K562 (cell line): ENCODE measurements around the gene FOS. TPM values are rescaled to one million over a fixed set of nuclear protein-coding genes. Genes with fewer than 3 reads are reported as not detected.

Source experiments
- ATAC-seq: fragments of 200-7000 bp; cut with Tn5 transposase; 3 replicates; pipeline ENCODE4 v1.9.1; 2020; ENCODE audit warnings: moderate library complexity
- BruUV-seq: library from RNA; stranded (reverse); fragments of 400-500 nt; replicated peaks from 2 replicates; lab custom pipeline; 2021; lab: Mats Ljungman, UMichigan
- CTCF ChIA-PET: fragments of 300-600 bp; formaldehyde crosslinking; extraction: SDS; loops from one replicate; lab custom pipeline; 2021; ENCODE audit warnings: low intra/inter-chr PET ratio; lab: Yijun Ruan, JAX
- POLR2A ChIA-PET: fragments of 300-600, 350-650 bp; sonication (Branson Sonifier 250); formaldehyde crosslinking; extraction: SDS; loops from one replicate; lab custom pipeline; 2021; ENCODE audit warnings: antibody characterized with exemption, inconsistent platforms; lab: Yijun Ruan, JAX
- DNase-seq, 4 experiments: peaks; one replicate each; pipeline versions ENCODE4 v3.0.0 to v3.0.0-alpha.2; 2011 to 2018; ENCODE audit warnings: low spot score in 3 of 4, mixed read lengths in 3 of 4; ENCODE audit errors: extremely low read depth in 1 of 4
- FAIRE-seq: peaks from 2 replicates; lab custom pipeline; 2011; peaks lifted over from hg19 to GRCh38; lab: Jason Lieb, UNC
- H2AFZ ChIP-seq: 2 replicates; pipeline ENCODE4 v1.6.0; 2011; ENCODE audit warnings: low read depth, low read length, control low read depth, inconsistent platforms
- H3K27ac ChIP-seq: fragments of 200-600 bp; 3 replicates; pipeline ENCODE4 v1.8.0; 2011; ENCODE audit warnings: low read depth, mild to moderate bottlenecking, control low read depth, inconsistent platforms, low read length, moderate library complexity, mixed read lengths; ENCODE audit errors: extremely low read depth
- H3K27me3 ChIP-seq, 2 experiments: fragments of 300-600 bp in 1 of 2; 2 replicates in 1 of 2; 3 replicates in 1 of 2; pipeline versions ENCODE4 v1.6.0 to v1.8.0; 2011; ENCODE audit warnings: inconsistent platforms in 2 of 2, low read length in 2 of 2, mild to moderate bottlenecking in 1 of 2, mixed read lengths in 1 of 2, moderate library complexity in 1 of 2; ENCODE audit not compliant: control insufficient read depth in 2 of 2, insufficient read depth in 2 of 2
- H3K36me3 ChIP-seq: fragments of 300-600 bp; 3 replicates; pipeline ENCODE4 v1.8.0; 2011; ENCODE audit warnings: mild to moderate bottlenecking, low read length, inconsistent platforms; ENCODE audit not compliant: control insufficient read depth, insufficient read depth
- H3K4me1 ChIP-seq, 2 experiments: fragments of 200-600 bp in 1 of 2; replicated peaks in 1 of 2; 2 replicates in 1 of 2; 3 replicates in 1 of 2; pipeline versions ENCODE4 v1.5.1 to v1.8.0; 2011; ENCODE audit warnings: inconsistent platforms in 2 of 2, low read length in 2 of 2, mild to moderate bottlenecking in 1 of 2, mixed read lengths in 1 of 2, moderate library complexity in 1 of 2; ENCODE audit not compliant: control insufficient read depth in 2 of 2, insufficient read depth in 2 of 2
- H3K4me2 ChIP-seq: 2 replicates; pipeline ENCODE4 v1.6.1; 2011; ENCODE audit warnings: low read length, control low read depth, inconsistent platforms, mixed read lengths; ENCODE audit not compliant: insufficient read depth
- H3K4me3 ChIP-seq: fragments of 200-600 bp; sonication (generic), shearing (Covaris generic); 2 replicates; pipeline ENCODE4 v1.5.1; 2016; ENCODE audit warnings: control low read depth, inconsistent platforms
- H3K79me2 ChIP-seq: fragments of 200-600 bp; 3 replicates; pipeline ENCODE4 v1.8.0; 2011; ENCODE audit warnings: low read length, inconsistent platforms; ENCODE audit not compliant: control insufficient read depth, insufficient read depth
- H3K9ac ChIP-seq, 2 experiments: 2 replicates each; pipeline versions ENCODE4 v1.6.0 to v1.6.1; 2011; ENCODE audit warnings: low read depth in 2 of 2, low read length in 2 of 2, control low read depth in 1 of 2, inconsistent platforms in 1 of 2, mild to moderate bottlenecking in 1 of 2, mixed read lengths in 1 of 2; ENCODE audit not compliant: insufficient read depth in 1 of 2
- H3K9me1 ChIP-seq: one replicate; pipeline ENCODE4 v1.6.0; 2011; ENCODE audit warnings: inconsistent platforms, mild to moderate bottlenecking, low read length, moderate library complexity; ENCODE audit not compliant: control insufficient read depth, insufficient read depth
- H3K9me3 ChIP-seq: replicated peaks from 2 replicates; pipeline ENCODE4 v1.5.1; 2011; ENCODE audit warnings: low read depth, low read length, inconsistent platforms; ENCODE audit not compliant: control insufficient read depth, insufficient read depth
- H4K20me1 ChIP-seq: replicated peaks from 2 replicates; pipeline ENCODE4 v1.6.1; 2011; ENCODE audit warnings: low read length, inconsistent platforms, mixed read lengths; ENCODE audit not compliant: control insufficient read depth, insufficient read depth
- BCOR ChIP-seq: fragments of 450-650 bp; IDR thresholded peaks from 2 replicates; pipeline ENCODE4 v1.6.1; 2016
- CBX5 ChIP-seq: IDR thresholded peaks from 2 replicates; pipeline ENCODE4 v1.6.1; 2014; ENCODE audit warnings: low read depth, borderline replicate concordance
- E2F5 ChIP-seq: sonication (generic); formaldehyde crosslinking; IDR thresholded peaks from 2 replicates; pipeline ENCODE4 v1.8.0; 2022; ENCODE audit warnings: mild to moderate bottlenecking, missing genetic modification reagents
- EGR1 ChIP-seq: fragments of 450-650 bp; conservative IDR thresholded peaks from 2 replicates; pipeline ENCODE4 v1.6.1; 2017; ENCODE audit warnings: mild to moderate bottlenecking
- IRF1 ChIP-seq: sonication (generic); formaldehyde crosslinking; IDR thresholded peaks from 2 replicates; pipeline ENCODE4 v1.8.0; 2022; ENCODE audit warnings: missing genetic modification reagents, mild to moderate bottlenecking, borderline replicate concordance
- KLF1 ChIP-seq: fragments of 450-650 bp; IDR thresholded peaks from 2 replicates; pipeline ENCODE4 v1.6.1; 2016; ENCODE audit warnings: missing genetic modification characterization, missing compliant biosample characterization
- KLF16 ChIP-seq: IDR thresholded peaks from 2 replicates; pipeline ENCODE4 v1.6.1; 2016; ENCODE audit warnings: antibody characterized with exemption
- LARP7 ChIP-seq: fragments of 450-650 bp; IDR thresholded peaks from 2 replicates; pipeline ENCODE4 v1.6.1; 2016
- PHF20 ChIP-seq: fragments of 450-650 bp; IDR thresholded peaks from 2 replicates; pipeline ENCODE4 v1.6.1; 2018; ENCODE audit not compliant: partially characterized antibody
- THRAP3 ChIP-seq: fragments of 450-650 bp; IDR thresholded peaks from 2 replicates; pipeline ENCODE4 v1.6.1; 2016; ENCODE audit warnings: mild to moderate bottlenecking, inconsistent platforms, borderline replicate concordance
- ZBTB9 ChIP-seq: fragments of 450-650 bp; formaldehyde crosslinking; IDR thresholded peaks from 2 replicates; pipeline ENCODE4 v1.4.0; 2020; ENCODE audit warnings: mild to moderate bottlenecking, moderate library complexity
- ZKSCAN3 ChIP-seq: fragments of 250-450 bp; sonication (Bioruptor Pico); IDR thresholded peaks from 2 replicates; pipeline ENCODE4 v1.4.0; 2020
- ZNF274 ChIP-seq: IDR thresholded peaks from 2 replicates; pipeline ENCODE4 v1.6.1; 2011; ENCODE audit warnings: low read depth, mild to moderate bottlenecking, low read length, moderate library complexity, borderline replicate concordance
- ZNF518B ChIP-seq: fragments of 250-450 bp; sonication (Bioruptor Pico); IDR thresholded peaks from 2 replicates; pipeline ENCODE4 v1.5.0; 2021; ENCODE audit warnings: mild to moderate bottlenecking, moderate library complexity
- ZNF766 ChIP-seq: fragments of 200-800 bp; sonication (Bioruptor generic); conservative IDR thresholded peaks from 2 replicates; pipeline ENCODE4 v1.6.1; 2016; ENCODE audit warnings: missing genetic modification characterization, missing compliant biosample characterization
- WGBS: fragments of 100-300 bp; shearing (Covaris generic); methylation state at CpG from one replicate; pipeline ENCODE4 v1.1.6; 2016; ENCODE audit warnings: low coverage, mixed read lengths; ENCODE audit not compliant: insufficient coverage; ENCODE audit errors: missing lambda C conversion rate; 5-methylcytosine and 5-hydroxymethylcytosine counted together
- in situ Hi-C: fragments of 300-500 bp; cut with MboI; formaldehyde crosslinking; loops from 4 replicates; pipeline ENCODE4 v1.15.0; 2018; ENCODE audit warnings: inconsistent platforms, mixed read lengths
- intact Hi-C: fragments of 100-400 bp; cut with micrococcal nuclease; formaldehyde crosslinking; loops from 2 replicates; pipeline ENCODE4 v1.14.2; 2022
- polyA plus RNA-seq, 8 experiments: library from polyadenylated mRNA; depleted of rRNA in 4 of 8; stranded (reverse) in 5 of 8; unstranded in 3 of 8; fragments of >200 nt; fragmentation: Nextera tagmentation in 2 of 8; fragmentation: Illumina TruSeq in 1 of 8; extraction: Ambion mirVana in 2 of 8; extraction: Trizol in 1 of 8; gene quantifications; 2 replicates each; pipeline versions ENCODE4 v1.2.1 to v1.2.3, GENCODE V29; 2011 to 2014; ENCODE audit warnings: inconsistent platforms in 1 of 8, missing spikeins in 1 of 8
- total RNA-seq, 7 experiments: library from RNA; depleted of rRNA in 6 of 7; stranded (reverse); fragments of >200 nt in 6 of 7; fragmentation: Illumina TruSeq in 2 of 7; extraction: Trizol in 2 of 7; gene quantifications; 2 replicates each; pipeline versions ENCODE4 v1.2.1 to v1.2.3, GENCODE V29; 2011 to 2021; ENCODE audit warnings: low replicate concordance in 1 of 7

FOS gene
- total and polyA plus RNA-seq, 9 of the 15 experiments (the other 6 are each of a cell fraction or from before 2014, with no cell fraction given) = 0.54 to 13.8 (median 8.9) TPM

- TF ChIP-seq IRF1 (CRISPR knock-in tag) = no peak
- TF ChIP-seq EGR1 = peak; percentile 59
- peak; percentile 99 for TF ChIP-seq BCOR
- TF ChIP-seq CBX5 = no peak
- TF ChIP-seq PHF20 = peak; percentile 67
Observed at GRCh38 chr14:75298187-75298965, 19.7 kb downstream of the FOS start (continued).

GRCh38 chr14:75299059-75299458 lies 20.4 kb downstream of the FOS start:
- H3K9me3 ChIP-seq = no peaks in the 10 kb centered on the region
- H3K27me3 ChIP-seq = no peaks in the 10 kb centered on the region
- POLR2A ChIA-PET = no interaction called here
- H3K27ac ChIP-seq = peak overlapping the region; percentile 54; the same call in 2 of the 3 replicates
- intact Hi-C loops (loop anchor here (5.0 kb wide), 2 partner anchors 67 to 437 kb away; no protein-coding TSS in a partner anchor), in situ Hi-C loops (no loop called here)
- no peaks in the 10 kb centered on the region for H4K20me1 ChIP-seq
- no TSS peak for BruUV-seq
- FAIRE-seq (no peak), ATAC-seq (no peak), DNase-seq (peak in 1 of 4 experiments; percentile 17)
- H3K9ac ChIP-seq = peak overlapping the region in 1 of 2 experiments; percentile 4; a peak in 1 of 4 replicates
- CTCF ChIA-PET = interaction anchor here (1.7 kb wide), 1 partner anchor 167 kb away, joined by 7 read pairs; no protein-coding TSS in a partner anchor
- peaks cover 28 to 37% of the 10 kb centered on the region in 2 experiments for H3K4me1 ChIP-seq
- no peaks in the 10 kb centered on the region for H3K9me1 ChIP-seq
- no peak overlapping the region for H3K4me2 ChIP-seq
- H3K36me3 ChIP-seq = no peaks in the 10 kb centered on the region
- H2AFZ ChIP-seq = peak overlapping the region; percentile 87
- no peak overlapping the region for H3K4me3 ChIP-seq
- 27% methylated on average over 6 of the region's 8 CpGs for WGBS
- no peaks in the 10 kb centered on the region; the same call in 2 of the 3 replicates for H3K79me2 ChIP-seq
- TF ChIP-seq KLF16 (no peak), ZNF274 (no peak), THRAP3 (no peak), ZBTB9 (CRISPR knock-in tag) (no peak), ZKSCAN3 (CRISPR knock-in tag) (no peak), ZNF518B (CRISPR knock-in tag) (no peak), E2F5 (CRISPR knock-in tag) (no peak), LARP7 (no peak), ZNF766 (CRISPR knock-in tag) (peak; percentile 38; the same call in 1 of the 2 replicates), KLF1 (no peak)
